Epidermal melanocyte (primary cell): ENCODE measurements around the gene PTPRCAP.

Experiments used
- DNase-seq: peaks from one replicate; pipeline ENCODE4 v3.0.0; 2011; ENCODE audit warnings: low spot score; ENCODE audit not compliant: insufficient read length

Gene PTPRCAP

GRCh38 chr11:67397986-67398660 lies 39.4 kb downstream of the PTPRCAP start:
- DNase-seq: no peak

GRCh38 chr11:67397536-67397935 lies 39.9 kb downstream of the PTPRCAP start:
- DNase-seq: no peak

- DNase-seq: no peak
Measured at GRCh38 chr11:67396587-67397389, 40.7 kb downstream of the PTPRCAP start.

- DNase-seq: no peak
Measured at GRCh38 chr11:67396259-67396581, 41.3 kb downstream of the PTPRCAP start.

- no peak for DNase-seq
Measured at GRCh38 chr11:67395555-67396258, 41.8 kb downstream of the PTPRCAP start.

GRCh38 chr11:67393990-67394389 lies 43.5 kb downstream of the PTPRCAP start:
- DNase-seq: no peak

GRCh38 chr11:67393437-67393836 lies 44.0 kb downstream of the PTPRCAP start:
- no peak for DNase-seq

- no peak for DNase-seq
Measured at GRCh38 chr11:67392183-67392715, 45.2 kb downstream of the PTPRCAP start.

GRCh38 chr11:67391304-67392182 lies 45.9 kb downstream of the PTPRCAP start, which contains the start of gene RAD9A:
Gene RAD9A (plus strand): TSS chr11:67391986. CDS start chr11:67392045, 59 bp downstream.
- DNase-seq: peak; percentile 99

- no peak for DNase-seq
Measured at GRCh38 chr11:67390947-67391303, 46.6 kb downstream of the PTPRCAP start.

GRCh38 chr11:67389477-67389876 lies 48.0 kb downstream of the PTPRCAP start:
- no peak for DNase-seq

- no peak for DNase-seq
Measured at GRCh38 chr11:67387518-67387917, 50.0 kb downstream of the PTPRCAP start.

GRCh38 chr11:67387069-67387468 lies 50.4 kb downstream of the PTPRCAP start:
- no peak for DNase-seq
